Umbilical cord (tissue), 2 donors: Measurements from ENCODE around the gene MICAL3. TPM values are rescaled to one million over a fixed set of nuclear protein-coding genes. Genes with fewer than 3 reads are reported as not detected.

Experiments
- DNase-seq: peaks from one replicate; pipeline ENCODE4 v3.0.0-alpha.2; 2015; ENCODE audit warnings: low spot score
- total RNA-seq: library from RNA; depleted of rRNA; stranded (reverse); fragments of >200 nt; gene quantifications from one replicate; pipeline ENCODE4 v1.2.3, GENCODE V29; 2014; ENCODE audit warnings: low replicate concordance; ENCODE audit not compliant: insufficient read depth

The MICAL3 gene
- total RNA-seq, 1 donor from 2014 or later, result 30.1 TPM

- peak; percentile 60 for DNase-seq
Measured at GRCh38 chr22:17972385-17973191, 51.8 kb downstream of the MICAL3 start.

DNA sequence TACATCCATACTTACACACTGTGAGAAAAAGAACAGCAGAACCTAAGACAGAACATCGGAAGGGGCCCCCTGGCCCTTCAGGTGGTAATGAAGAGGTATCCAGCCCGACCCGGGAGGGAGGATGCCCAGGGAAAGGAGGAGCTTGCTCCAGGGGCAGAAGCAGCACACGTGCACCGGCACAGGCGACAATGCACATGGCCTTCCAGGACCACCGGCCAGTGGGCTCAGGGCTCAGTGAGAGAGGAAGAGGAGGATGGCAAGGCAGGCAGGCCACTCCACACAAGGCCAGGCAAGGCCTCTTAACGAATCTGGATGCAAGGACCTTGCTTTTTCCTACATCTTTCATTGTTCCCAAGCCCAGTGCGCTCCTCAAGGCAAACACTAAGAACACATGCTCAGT is 52.6 kb downstream of the MICAL3 start:
- DNase-seq, result no peak

DNA sequence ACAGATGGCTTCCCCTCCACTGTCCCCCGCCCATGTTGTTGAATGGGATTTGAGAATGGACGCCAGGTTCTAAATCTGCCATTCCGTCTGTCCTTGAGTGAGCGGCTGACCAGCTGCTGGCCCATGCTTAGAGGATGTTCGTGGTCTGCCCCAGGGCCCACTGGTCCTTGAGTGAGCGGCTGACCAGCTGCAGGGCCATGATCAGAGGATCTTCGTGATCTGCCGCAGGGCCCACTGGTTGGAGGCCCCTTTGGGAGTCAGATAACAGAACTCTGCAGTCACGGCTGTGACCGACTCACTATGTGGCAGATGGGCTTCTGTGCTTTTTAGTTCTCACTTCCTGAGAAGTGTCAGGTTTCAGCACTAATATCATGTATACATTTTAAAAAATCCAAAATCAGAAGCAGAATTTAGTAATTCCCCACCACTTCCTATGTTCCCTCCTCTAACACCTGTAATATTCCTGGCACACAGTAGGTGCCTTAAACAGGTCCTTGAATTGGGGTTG is 54.1 kb downstream of the MICAL3 start:
- DNase-seq, result no peak

GRCh38 chr22:17969701-17970113 is 54.7 kb downstream of the MICAL3 start:
- DNase-seq, result peak; percentile 63

GRCh38 chr22:17968126-17968525 is 56.2 kb downstream of the MICAL3 start:
- no peak for DNase-seq

GRCh38 chr22:17966403-17966717 is 58.0 kb downstream of the MICAL3 start:
- no peak for DNase-seq

GRCh38 chr22:17965538-17966402 is 58.6 kb downstream of the MICAL3 start:
- no peak for DNase-seq

GRCh38 chr22:17964643-17965042 is 59.7 kb downstream of the MICAL3 start:
- DNase-seq, result no peak

DNA sequence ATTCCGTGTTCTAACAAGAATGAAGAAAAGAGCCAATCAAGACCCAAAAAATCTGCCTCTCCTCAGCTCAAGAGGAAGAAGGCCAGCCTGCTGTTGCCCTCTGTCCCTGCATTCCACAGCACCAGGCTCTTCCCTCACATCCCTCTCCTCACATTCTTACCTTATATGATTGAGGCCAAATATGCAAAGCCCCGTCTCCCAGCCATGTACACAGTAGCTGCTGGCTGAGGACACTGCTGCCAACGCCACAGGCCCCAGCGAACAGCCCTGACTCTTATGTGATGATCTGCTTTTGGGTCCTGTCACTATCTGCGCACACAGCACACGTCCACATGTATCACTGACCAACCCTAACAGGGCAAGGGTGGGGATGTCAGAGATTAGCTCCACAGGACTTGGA is 60.2 kb downstream of the MICAL3 start:
- DNase-seq, result no peak

DNA sequence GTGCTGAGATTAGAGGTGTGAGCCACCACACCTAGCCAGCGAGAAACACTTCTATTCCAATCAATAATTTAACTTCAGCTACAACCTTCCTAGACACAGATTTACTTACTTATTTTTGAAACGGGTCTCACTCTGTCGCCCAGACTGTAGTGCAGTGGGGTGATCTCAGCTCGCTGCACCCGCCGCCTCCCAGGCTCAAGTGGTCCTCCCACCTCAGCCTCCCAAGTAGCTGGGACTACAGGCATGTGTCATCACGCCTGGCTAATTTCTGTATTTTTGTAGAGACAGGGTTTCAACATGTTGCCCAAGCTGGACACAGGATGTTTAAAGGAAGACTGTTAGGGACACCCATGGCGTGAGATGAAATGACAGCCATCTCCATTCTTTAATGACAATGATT is 61.3 kb downstream of the MICAL3 start:
- no peak for DNase-seq

DNA sequence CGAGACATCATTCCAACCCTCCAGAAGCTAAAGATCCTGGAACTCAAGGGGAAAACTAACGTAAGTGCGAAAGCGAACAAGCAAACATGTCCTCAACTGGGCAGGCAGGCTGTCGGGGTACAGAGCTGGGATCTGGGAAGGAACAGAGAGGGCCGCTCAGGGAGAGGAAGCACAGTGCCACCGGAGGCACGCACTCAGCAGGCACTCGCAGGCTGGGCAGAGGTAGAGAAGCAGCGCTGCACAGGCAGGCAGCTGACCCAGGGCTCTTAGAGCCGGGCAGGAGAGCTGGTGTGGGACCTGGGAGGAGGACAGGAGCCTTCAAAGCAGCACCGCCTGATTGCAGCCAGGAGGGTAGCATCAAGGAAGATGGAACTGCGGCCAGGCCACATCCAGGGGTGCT is 62.2 kb downstream of the MICAL3 start:
- no peak for DNase-seq

GRCh38 chr22:17961446-17961729 is 63.0 kb downstream of the MICAL3 start:
- DNase-seq, result no peak

DNA sequence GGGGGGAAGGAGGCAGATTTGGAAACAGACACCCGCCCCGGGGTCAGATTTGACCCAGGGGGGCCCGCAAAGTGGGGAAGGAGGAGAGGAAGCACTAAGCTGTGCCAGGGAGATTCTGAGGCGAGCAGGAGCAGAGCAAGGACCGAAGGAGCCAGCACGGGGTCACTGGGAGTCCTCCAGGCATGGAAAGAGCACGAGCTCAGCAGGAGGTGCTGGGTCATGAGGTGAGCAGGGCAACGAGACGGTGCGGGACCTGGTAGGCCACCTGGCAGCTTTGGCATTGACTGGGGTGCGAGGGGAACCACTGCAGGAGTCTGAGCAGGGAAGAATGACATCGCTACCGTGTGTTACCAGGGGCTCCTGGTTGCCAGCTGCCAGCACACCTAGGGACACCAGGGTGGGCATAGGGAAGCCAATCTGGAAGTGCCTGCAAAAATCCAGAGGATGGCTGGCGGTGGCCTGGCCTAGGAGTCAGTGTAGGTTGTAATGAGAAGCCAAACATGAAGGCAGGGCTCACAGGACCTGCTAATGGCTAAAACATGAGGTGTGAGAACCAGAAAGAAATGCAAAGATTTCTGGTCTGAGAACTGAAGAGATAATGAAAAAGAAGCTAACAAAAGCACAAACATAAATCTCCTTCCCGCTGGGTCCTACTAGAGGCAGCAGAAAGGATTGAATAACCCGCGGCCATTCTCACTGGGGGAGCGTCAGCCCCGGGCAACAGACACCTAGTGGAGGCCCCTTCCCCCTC is 63.5 kb downstream of the MICAL3 start:
- DNase-seq, result no peak

DNA sequence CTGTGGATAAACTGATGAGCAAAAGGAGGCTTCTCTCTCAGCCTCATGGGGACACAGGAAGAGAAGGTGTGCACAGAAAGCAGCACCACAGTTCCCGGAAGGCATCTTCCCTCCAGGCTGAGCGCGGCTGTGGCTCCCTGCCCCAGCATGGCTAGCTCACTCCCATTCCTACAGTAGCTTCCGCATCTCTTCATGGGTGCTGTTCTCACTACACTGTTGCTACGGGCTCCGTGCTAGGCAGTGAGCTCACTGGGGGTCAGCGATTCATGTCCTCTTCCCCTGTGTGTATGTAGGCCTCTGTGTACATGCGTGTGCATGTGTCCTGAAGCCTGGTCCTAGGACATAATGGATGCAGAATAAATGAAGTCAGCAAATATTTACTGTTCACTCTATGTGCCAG is 64.3 kb downstream of the MICAL3 start:
- no peak for DNase-seq

DNA sequence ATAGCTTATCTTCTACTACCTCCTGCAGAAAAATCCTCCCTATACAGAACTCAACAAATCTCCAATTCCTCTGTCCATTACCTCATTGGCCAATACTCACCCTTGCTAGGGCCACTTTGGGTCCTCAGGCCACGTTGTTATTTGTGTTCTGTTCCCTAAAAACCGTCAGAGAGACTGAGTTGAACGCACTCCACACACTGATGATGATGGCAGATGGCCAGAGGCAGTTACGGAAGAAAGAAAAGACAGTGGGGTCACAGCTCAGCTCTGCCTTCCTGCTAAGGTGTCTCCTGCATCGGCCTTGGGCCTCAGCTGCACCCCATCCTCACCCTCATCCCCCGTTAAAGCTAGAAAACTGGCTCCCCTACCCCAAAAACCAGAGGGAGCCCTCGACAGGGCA is 66.2 kb downstream of the MICAL3 start:
- no peak for DNase-seq

DNA sequence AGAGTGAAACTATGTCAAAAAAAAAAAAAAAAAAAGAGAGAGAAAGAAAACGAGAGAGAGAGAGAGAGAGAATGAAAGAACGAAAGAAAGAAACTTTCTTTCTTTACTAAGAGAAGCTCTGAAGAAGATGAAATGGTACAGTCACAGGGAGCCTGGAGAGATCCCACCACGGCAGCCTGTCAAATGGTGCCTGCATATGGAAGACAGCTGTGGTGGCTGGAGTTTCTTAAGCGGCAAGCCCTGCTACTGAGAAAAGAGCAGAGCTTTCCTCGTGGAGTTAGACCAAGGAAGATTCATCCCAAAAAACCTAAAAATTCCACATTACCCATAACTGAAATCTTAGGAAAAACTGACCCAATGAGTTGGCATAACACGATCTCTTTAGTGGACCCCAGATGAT is 66.7 kb downstream of the MICAL3 start:
- DNase-seq, result peak; percentile 58

DNA sequence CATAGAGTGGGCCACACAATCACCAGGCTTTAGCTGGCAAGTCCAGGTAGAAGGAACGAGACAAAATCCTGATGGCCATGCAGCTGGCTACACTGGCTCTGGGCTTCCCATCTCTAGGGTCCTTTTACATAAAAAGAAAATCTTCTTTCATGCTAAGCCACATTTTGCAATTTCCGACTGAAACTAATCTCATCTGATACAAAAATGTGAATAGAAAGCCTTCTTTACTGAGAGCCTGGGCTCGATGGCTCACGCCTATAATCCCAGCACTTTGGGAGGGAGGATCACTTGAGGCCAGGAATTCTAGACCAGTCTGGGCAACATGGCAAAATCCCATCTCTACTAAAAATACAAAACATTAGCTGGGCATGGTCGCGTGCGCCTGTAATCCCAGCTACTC is 67.2 kb downstream of the MICAL3 start:
- peak; percentile 71 for DNase-seq

GRCh38 chr22:17956630-17957029 is 67.7 kb downstream of the MICAL3 start:
- no peak for DNase-seq

DNA sequence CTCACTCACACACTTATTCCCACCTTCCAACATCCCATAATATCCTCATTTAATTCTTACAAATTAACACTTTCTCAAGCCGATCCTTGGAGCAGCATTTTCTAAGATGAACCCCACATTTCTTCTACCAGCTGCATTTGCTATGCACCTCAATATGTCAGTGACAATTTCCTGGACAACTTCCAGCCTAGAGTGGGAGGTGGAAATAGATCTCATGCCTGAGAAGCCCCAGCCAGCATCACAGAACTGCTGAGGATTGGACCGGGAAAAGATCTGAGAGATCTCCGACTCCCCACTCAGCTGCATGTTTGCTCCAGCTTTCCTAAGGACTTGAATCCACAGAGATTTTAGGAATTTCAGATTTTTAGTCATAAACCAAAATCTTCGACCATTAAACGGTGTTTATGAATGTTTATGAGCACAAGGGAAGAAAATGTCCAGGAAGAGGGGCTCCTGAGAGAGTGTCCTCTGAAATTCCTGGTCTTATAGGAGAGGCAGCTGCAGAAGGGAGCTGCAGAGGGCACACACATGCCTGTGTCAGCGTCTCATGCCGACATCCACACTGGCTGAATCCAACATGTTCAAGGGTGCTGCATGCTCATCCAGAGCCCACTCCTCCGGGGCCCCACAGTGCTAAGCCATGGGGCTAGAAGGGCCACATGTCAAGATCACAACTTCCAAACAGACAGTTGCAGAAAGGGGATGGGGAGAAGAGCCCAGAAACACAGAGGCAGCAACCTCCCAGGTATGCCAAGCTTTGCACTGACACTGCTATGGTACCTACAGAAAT is 68.6 kb downstream of the MICAL3 start:
- peak; percentile 39 for DNase-seq

DNA sequence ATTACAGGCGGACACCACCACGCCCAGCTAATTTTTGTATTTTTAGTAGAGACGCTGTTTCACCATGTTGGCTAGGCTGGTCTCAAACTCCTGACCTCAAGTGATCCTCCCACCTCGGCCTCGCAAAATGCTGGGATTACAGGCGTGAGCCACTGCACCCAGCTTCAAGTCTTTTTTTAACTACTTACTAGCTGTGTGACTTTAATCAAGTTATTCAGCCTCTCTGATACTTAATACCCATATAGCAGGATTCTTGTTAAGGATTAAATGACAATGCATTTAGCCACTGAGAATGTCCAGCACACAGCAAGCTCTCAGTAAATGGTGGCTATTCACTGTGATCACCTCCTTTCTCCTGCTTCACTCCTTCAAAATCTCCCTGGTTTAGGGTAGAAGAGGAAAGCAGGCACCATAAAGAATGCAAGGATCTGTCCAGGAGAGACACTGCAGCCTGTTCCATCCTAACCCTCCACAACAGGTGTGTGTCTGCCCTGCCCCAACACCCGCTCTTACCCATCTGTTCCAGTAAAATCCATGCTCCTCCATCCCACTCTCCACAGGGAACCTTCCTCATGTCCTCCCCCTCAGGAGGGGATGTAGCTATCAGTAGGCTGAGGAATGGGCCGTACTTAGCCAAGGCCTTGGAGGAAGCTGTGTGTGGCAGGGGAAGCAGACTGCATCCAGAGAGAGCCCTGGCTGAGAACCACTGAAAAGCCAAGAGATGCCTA is 69.3 kb downstream of the MICAL3 start:
- DNase-seq, result no peak
